Measurements from ENCODE around the gene AVPI1. TPM values are rescaled to one million over a fixed set of nuclear protein-coding genes. Genes with fewer than 3 reads are reported as not detected.
A peak's percentile ranks its signal among the peaks of the same experiment; 100 is the strongest.

AVPI1 gene
- total and polyA plus RNA-seq, 12 donors, result 13.1 to 158 (median 25.0) TPM

GRCh38 chr10:97687785-97688781 is 1.0 kb upstream of the AVPI1 start:
- intact Hi-C loops (cut with DNase I), result no loop called here
- DNase-seq, result peak; percentile 66 to 89 (median 85)
- peak overlapping the region in 1 of 4 donors; percentile 30 for H3K4me3 ChIP-seq
- peaks cover 46 to 60% of the 10 kb centered on the region in 2 donors for H3K4me1 ChIP-seq (replicated peaks in 1 of 2)
- no peaks in the 10 kb centered on the region for H3K27me3 ChIP-seq
- no peaks in the 10 kb centered on the region for H3K9me3 ChIP-seq (replicated peaks in 1 of 3)
- no peaks in the 10 kb centered on the region for H3K36me3 ChIP-seq (replicated peaks in 1 of 2)
- peak overlapping the region; percentile 90 to 97 (median 95) for H3K27ac ChIP-seq
- TF ChIP-seq POLR2A (IDR thresholded peaks at IDR 0.05) (peak in 1 of 2 donors; percentile 71), CTCF (IDR thresholded peaks at IDR 0.05) (no peak)
- 16 to 23% (median 20%) methylated on average over 9 to 14 of the region's 14 CpGs for WGBS, 4 donors

GRCh38 chr10:97686301-97686961 is 610 bp downstream of the AVPI1 start:
- Histone ChIP-seq H3K4me1 (replicated peaks in 1 of 2) (peaks cover 46 to 66% of the 10 kb centered on the region in 2 donors), H3K9me3 (replicated peaks in 1 of 3) (no peaks in the 10 kb centered on the region), H3K4me3 (peak overlapping the region; percentile 36 to 65 (median 42)), H3K27me3 (no peaks in the 10 kb centered on the region), H3K27ac (peak overlapping the region; percentile 68 to 97 (median 94)), H3K36me3 (replicated peaks in 1 of 2) (no peaks in the 10 kb centered on the region)
- TF ChIP-seq CTCF (IDR thresholded peaks at IDR 0.05) (no peak), POLR2A (IDR thresholded peaks at IDR 0.05) (no peak)
- no peak for DNase-seq
- intact Hi-C loops (cut with DNase I), result no loop called here
- WGBS, 4 donors, result 11 to 21% (median 15%) methylated on average over 7 to 14 of the region's 14 CpGs

GRCh38 chr10:97685395-97685958 is 1.6 kb downstream of the AVPI1 start:
- intact Hi-C loops (cut with DNase I), result no loop called here
- TF ChIP-seq CTCF (IDR thresholded peaks at IDR 0.05) (peak; percentile 6 to 40 (median 37)), POLR2A (IDR thresholded peaks at IDR 0.05) (peak in 1 of 2 donors; percentile 0)
- peak in 6 of 7 donors; percentile 41 to 74 (median 53) for DNase-seq
- Histone ChIP-seq H3K4me3 (peak overlapping the region in 2 of 4 donors; percentile 42 to 65), H3K27me3 (no peaks in the 10 kb centered on the region), H3K27ac (peak overlapping the region in 4 of 5 donors; percentile 91 to 97 (median 94)), H3K4me1 (replicated peaks in 1 of 2) (peaks cover 46 to 66% of the 10 kb centered on the region in 2 donors), H3K36me3 (replicated peaks in 1 of 2) (no peaks in the 10 kb centered on the region), H3K9me3 (replicated peaks in 1 of 3) (no peaks in the 10 kb centered on the region)
- WGBS, 4 donors, result 25 to 50% (median 28%) methylated on average over 1 to 2 of the region's 2 CpGs
